GM12801 (cell line): Measurements from ENCODE around the gene ATP10A.

Experiments used
- CTCF ChIP-seq: IDR thresholded peaks from one replicate; pipeline ENCODE4 v1.5.1; 2011; ENCODE audit warnings: control low read depth; ENCODE audit not compliant: insufficient read length; ENCODE audit errors: extremely low read depth

The ATP10A gene

GRCh38 chr15:25811481-25811906 is 51.6 kb downstream of the ATP10A start:
- TF ChIP-seq CTCF, result no peak

GRCh38 chr15:25810631-25811091 is 52.5 kb downstream of the ATP10A start:
- TF ChIP-seq CTCF, result no peak

- no peak for TF ChIP-seq CTCF
These were observed 53.0 kb downstream of the ATP10A start for GRCh38 chr15:25810154-25810553.

GRCh38 chr15:25807063-25807462 is 56.1 kb downstream of the ATP10A start:
- TF ChIP-seq CTCF, result no peak

- TF ChIP-seq CTCF, result no peak
These were observed 58.1 kb downstream of the ATP10A start for GRCh38 chr15:25805031-25805430.

- no peak for TF ChIP-seq CTCF
These were observed 58.7 kb downstream of the ATP10A start for GRCh38 chr15:25804451-25804850.

GRCh38 chr15:25803541-25803940 is 59.6 kb downstream of the ATP10A start:
- no peak for TF ChIP-seq CTCF

- TF ChIP-seq CTCF, result no peak
These were observed 60.1 kb downstream of the ATP10A start for GRCh38 chr15:25803036-25803435.
